HUDEP-2 (cell line): Measurements from ENCODE around the gene ZNF687.

Experiments
- DNase-seq, 76 experiments: peaks; one replicate each; lab custom pipeline; 2025; ENCODE audit not compliant: unreplicated experiment in 76 of 76; lab: John Stamatoyannopoulos, UW

ZNF687 gene

DNA sequence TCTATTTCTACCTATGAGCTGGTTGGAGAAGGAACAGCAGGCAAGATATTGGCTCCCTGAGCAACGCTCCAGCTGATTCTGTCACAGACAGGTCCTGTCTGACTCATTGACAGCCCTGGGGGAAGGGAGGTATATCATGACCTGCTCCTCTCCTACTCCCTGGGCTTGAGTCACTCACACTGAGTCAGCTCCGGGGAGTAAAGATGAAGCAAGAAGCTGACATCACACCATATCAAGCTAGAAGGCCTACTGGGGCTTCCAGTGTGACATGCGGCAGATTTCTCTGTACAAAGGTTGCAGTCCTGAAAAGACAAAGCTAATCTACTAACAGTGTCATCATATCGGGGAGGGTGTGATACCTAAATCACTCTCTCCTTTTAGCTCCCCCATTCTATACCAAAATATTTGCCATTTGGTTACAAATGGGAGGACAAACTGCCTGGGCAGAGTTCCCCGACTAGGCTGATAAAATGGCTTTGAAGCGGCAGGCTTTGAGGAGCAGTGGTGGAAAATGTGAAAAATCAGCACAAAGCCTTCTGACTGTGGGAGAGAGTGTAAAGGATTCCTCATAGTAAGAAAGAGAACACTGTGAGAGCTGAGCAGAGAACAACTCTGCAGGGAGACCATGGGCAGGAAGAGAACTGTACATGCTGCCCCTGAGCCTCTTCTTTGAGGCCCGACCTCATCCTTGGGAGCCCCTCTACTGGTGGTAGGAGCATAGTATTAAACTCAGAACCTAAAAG lies 29.7 kb downstream of the ZNF687 start:
- DNase-seq: peak in 73 of 76 experiments; percentile 15 to 93 (median 77)

DNA sequence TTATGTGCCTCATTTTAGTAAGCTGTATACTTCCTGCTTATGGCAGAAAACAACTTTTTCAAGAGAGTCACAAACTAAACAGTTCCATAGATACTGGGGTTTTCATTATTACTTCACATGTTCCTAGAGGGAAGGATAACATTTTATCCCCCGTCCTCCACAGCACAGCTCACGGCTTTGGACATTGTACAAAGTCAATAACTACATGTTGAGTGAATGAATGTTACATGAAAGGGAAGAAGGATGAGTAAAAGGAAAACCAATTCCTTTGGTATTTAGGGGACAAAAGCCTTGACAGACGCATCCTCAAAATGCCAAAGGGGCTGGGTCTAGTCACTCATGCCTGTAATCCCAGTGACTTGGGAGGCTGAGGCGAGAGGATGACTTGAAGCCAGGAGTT lies 30.3 kb downstream of the ZNF687 start:
- DNase-seq: no peak

DNA sequence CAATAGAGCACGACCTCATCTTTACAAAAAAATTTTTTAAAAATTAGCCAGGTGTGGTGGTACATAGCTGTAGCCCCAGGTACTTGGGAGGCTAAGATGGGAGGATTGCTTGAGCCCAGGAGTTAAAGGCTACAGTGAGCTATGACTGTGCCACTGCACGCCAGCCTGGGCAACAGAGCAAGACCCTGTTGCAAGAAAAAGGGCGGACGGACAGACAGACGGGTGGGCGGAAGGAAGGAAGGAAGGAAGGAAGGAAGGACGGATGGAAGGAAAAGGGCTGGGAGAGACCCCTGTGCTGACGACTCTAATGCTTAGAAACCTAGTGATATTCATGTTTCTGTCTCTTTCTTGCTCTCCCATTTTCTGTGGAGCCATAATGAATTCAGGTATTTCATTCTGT lies 30.7 kb downstream of the ZNF687 start:
- DNase-seq: no peak

DNA sequence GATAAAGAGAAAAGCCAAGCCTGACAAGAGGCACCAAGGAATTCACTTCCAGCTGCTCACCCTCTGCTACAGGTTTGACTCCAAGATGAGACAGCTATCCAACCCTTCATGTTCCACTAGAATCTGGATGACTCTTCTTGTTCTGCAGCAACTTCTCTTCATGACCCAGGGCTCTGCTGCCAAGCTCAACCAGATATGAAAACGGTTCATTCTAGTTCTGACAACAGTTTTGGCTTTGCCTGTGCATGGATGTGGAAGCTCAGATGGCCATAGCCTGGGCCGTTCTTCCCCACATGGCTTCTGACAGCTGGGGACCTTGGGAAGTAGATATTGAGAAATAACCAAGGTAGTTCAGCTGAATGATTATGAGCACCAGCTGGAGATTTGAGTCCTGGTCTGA lies 31.4 kb downstream of the ZNF687 start:
- no peak for DNase-seq

DNA sequence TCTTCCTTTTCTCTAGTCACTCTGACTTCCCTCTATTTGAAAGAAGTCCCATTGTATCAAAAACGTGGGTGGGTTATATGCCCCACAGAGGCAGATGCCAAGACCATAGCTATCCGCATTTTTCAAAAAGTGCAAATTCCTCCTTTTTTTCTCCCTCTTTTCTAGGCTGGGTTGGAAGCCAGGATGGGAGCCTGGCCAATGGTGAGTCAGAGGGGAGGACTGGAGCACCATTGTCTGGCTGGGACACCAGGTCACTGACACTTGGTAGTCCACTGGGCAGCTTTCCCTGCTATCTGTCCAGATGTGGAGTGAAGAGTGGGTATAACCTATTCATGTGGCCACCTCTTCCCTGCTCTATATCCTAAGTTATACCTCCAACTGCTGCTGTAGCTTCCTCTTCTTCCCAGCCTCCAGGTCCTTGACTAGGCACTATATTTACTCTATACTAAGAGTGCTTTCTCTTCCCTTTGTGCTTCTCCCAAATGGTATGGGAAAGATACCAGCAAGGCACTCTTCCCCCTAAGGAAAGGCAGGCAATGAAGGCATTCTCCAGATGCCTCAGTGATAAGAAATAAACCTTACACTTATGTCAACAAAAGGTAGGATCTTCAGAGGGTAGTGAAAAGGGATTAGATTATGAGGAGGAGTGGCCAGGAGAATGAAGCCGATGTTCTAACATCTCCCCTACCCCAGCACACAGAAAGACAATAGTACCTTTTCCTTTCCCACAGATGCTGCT lies 32.2 kb downstream of the ZNF687 start:
- DNase-seq: no peak

DNA sequence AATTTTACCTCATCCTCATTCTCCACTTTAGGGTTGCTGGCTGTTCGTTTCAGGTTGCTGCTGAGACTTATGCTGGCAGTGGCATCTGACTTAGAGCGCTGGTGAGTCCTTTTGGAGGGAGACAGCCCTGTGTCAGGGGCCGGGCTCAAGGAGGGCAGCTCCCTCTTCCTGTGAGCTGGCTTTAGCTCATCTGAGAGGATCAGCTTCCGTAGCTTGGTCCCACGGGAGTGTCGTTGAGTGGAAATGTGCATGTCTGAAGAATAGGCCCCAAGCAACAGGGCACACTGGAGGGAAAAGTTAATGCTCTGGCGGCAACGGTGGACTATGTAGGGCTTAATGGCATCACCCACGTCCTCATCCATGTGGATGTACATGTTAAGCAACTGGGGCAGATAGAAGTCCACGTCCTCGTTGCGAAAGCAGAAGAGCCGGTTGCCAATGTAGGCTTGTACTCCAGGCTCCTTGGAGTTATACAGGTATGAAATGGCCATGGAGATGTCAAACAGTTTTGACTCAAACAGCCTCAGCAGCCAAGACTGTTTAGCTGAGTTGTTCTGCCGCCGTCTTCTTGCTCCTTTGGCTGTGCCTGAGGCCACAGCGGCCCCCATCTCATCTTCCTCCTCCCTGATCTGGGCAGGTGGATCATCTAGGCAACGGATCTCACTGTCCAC lies 33.6 kb downstream of the ZNF687 start:
- no peak for DNase-seq

DNA sequence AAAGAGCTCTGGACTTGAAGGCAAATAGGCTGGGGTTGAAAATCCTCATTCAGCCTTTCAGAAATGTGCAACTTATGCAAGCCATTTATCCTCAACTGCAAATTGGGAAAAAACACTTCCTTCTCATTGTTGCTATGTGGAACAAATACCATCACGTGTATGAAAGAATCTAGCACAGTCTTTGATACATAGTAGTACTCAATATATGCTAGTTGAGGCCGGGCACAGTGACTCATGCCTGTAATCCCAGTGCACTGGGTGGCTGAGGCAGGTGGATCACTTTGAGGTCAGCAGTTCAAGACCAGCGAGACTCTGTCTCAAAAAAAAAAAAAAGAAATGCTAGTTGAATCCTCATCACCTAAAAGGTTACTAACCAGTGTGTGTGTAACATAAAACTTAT lies 36.9 kb downstream of the ZNF687 start:
- DNase-seq: no peak

DNA sequence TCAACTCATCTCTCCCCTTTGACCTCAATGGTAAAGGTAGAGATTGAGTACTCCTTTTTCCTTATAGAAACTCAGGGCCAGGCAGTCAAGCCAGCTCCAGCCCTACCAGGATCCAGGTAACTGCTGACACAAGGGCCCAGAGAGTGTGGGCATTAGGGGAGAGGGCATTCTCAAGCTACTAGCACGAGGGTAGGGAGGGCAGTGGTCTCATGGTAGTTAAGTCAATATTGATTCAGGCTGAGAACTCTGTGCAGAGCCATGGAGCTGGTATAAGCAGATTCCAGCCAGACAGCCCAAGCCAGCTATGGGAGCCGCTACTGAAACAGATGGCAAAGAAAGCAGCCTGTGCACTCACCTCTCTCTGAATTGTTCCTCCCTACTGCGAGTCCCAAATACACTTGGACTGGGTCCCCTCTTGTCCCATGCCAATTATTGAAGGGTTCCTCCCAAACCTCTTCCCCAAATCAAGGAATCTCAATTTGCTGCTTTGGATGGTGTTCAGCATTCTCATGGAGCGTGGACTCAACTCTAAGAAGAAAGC lies 42.4 kb downstream of the ZNF687 start:
- no peak for DNase-seq

GRCh38 chr1:151325231-151325630 lies 43.1 kb downstream of the ZNF687 start:
- DNase-seq: no peak

DNA sequence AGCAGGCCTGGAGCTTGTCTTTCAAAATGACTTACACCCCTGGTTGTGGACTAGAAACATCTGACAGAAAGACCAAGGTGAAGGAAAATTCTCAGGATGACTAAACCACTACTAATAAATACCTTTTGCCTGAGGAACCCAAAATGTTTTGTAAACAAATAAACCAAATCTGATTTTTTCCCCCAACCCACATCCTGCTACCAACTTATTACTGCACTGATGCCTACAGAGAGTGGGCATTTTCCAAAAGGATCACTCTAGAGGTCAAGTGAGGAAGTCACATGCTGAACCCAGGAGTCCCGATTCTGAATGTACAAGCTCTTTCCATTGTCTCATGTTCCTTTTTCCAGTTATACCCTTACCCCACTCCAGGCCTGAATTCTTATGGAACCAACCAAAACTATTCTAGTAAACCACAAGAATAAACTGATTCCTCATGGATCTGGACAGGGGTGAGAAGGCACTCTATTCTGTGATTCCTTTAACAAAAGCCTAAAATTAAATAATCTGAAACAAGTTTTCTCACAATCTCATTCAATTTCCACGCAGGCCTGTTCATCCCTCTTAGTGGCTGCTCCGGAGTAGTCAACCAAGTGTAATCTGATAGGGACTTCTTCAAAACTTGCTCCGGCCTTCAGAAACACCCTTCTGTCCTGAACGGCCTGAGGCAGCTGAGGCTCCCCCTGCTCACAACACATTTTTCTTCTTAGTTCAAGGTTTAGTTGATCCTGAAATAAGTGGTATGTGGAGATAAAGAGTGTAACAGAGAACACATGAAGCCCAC lies 43.7 kb downstream of the ZNF687 start:
- peak in 5 of 76 experiments; percentile 5 to 25 (median 7) for DNase-seq

DNA sequence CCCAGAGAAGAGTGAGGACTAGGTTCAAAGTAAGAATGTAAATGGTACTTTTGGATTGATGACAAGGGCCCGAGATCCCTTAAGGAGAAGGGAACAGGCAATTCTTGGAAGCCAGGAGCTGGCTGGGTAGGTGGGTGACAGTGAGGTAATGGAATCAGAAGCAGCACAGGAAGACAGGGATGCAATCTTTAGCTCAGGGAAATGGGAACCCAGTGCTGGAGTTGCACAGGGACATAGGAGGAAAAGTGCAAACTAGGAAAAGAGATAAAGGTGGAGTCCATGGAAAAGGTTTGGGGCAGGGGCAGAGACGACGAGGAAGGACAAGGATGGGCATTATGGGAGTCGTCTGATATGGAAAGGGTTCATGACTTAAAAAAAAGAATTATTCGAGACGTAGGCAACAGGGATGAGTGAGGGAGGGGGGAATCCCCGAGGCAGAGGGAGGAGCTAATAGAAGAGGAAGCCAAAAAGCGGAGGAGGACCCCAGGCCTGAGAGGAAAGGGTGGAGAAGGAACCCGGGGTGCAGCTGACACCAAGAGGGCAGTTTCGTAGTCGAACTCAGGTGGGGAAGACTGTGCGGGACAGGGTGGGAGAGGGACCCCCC lies 44.6 kb downstream of the ZNF687 start:
- DNase-seq: peak in 38 of 76 experiments; percentile 3 to 66 (median 37)

DNA sequence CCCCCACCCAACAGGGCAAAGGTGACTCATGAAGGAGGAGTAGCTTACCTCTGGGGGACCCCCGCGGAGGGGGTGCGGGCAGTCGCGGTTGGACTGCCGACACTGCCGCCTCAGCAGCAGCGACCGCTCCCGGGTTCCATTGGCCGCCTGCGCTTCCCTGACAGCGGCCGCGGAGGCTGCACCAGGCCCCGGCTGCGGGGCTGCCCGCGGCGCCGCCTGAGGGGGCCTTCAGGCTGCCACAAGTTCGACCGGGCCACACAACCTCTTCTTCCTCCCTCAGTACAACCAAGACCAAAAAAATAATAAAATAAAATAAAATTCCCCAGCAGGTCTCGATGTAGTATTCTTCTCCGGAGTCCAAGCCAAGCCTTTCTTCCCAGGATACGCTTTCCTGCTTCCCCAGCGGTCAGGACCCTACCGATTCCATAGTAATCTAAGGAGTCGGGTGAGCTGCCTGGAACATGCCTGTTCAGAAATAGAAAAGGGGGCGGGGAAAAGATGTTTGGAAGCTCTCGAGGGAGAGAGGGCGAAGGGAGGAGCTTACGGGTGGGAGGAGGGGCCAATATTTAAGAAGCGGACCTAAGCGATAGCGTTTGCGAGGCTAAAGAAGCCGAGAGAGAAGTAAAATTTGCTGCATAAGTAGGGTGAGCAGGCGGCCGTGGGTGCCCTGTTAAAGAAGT lies 45.3 kb downstream of the ZNF687 start, which contains the start of gene PI4KB:
PI4KB (minus strand) TSS at position 194 of the 680 bp plus-strand sequence. CDS start 10,935 bp downstream, outside the sequence.
- DNase-seq: peak in 75 of 76 experiments; percentile 58 to 97 (median 89)

GRCh38 chr1:151327903-151328674 lies 46.0 kb downstream of the ZNF687 start:
- peak in 3 of 76 experiments; percentile 30 to 47 (median 43) for DNase-seq

- no peak for DNase-seq
These were observed 52.7 kb downstream of the ZNF687 start for GRCh38 chr1:151334822-151335221.

- no peak for DNase-seq
These were observed 54.5 kb downstream of the ZNF687 start for GRCh38 chr1:151336556-151336955.

GRCh38 chr1:151340870-151341754 lies 59.0 kb downstream of the ZNF687 start:
- peak in 52 of 76 experiments; percentile 3 to 76 (median 45) for DNase-seq
